HepG2 (cell line): ENCODE results near the gene ADSS1. TPM values are rescaled to one million over a fixed set of nuclear protein-coding genes. Genes with fewer than 3 reads are reported as not detected.
A peak's percentile ranks its signal among the peaks of the same experiment; 100 is the strongest.

Experiments
- BHLHE40 ChIP-seq: IDR thresholded peaks from 2 replicates; pipeline ENCODE4 v1.6.1; 2011; ENCODE audit warnings: low read length, improper control_type of control experiment
- CHCHD3 ChIP-seq: sonication (generic); formaldehyde crosslinking; IDR thresholded peaks from 2 replicates; pipeline ENCODE4 v1.8.0; 2022; ENCODE audit warnings: mild to moderate bottlenecking, missing genetic modification reagents, moderate library complexity
- CREB1 ChIP-seq, 2 experiments: fragments of 450-650 bp in 1 of 2; IDR thresholded peaks; 2 replicates each; pipeline ENCODE4 v1.6.1; 2016 to 2017; ENCODE audit warnings: control low read depth in 1 of 2, mild to moderate bottlenecking in 1 of 2, missing compliant biosample characterization in 1 of 2, missing genetic modification characterization in 1 of 2
- CREBL2 ChIP-seq: sonication (generic); formaldehyde crosslinking; IDR thresholded peaks from 2 replicates; pipeline ENCODE4 v1.8.1; 2023; ENCODE audit warnings: missing genetic modification reagents, mild to moderate bottlenecking, borderline replicate concordance
- DDIT3 ChIP-seq: sonication (generic); formaldehyde crosslinking; IDR thresholded peaks from 2 replicates; pipeline ENCODE4 v1.4.0; 2020; ENCODE audit warnings: mild to moderate bottlenecking, missing genetic modification reagents
- ELF4 ChIP-seq: sonication (generic); formaldehyde crosslinking; IDR thresholded peaks from 2 replicates; pipeline ENCODE4 v1.5.0; 2020; ENCODE audit warnings: missing genetic modification reagents, mild to moderate bottlenecking, moderate library complexity, borderline replicate concordance
- ERF ChIP-seq: IDR thresholded peaks from 2 replicates; pipeline ENCODE4 v1.6.1; 2018; ENCODE audit warnings: missing biosample characterization, missing genetic modification reagents
- GMEB1 ChIP-seq: sonication (generic); formaldehyde crosslinking; IDR thresholded peaks from 2 replicates; pipeline ENCODE4 v1.5.1; 2020; ENCODE audit warnings: missing genetic modification reagents, mild to moderate bottlenecking, borderline replicate concordance
- PRDM10 ChIP-seq: sonication (generic); formaldehyde crosslinking; IDR thresholded peaks from 2 replicates; pipeline ENCODE4 v1.4.0; 2020; ENCODE audit warnings: low read depth, missing genetic modification reagents
- ZFP41 ChIP-seq: sonication (generic); formaldehyde crosslinking; IDR thresholded peaks from 2 replicates; pipeline ENCODE4 v1.4.0; 2020; ENCODE audit warnings: mild to moderate bottlenecking, missing genetic modification reagents, borderline replicate concordance
- ZNF280D ChIP-seq: sonication (generic); formaldehyde crosslinking; IDR thresholded peaks from 2 replicates; pipeline ENCODE4 v1.5.1; 2020; ENCODE audit warnings: mild to moderate bottlenecking, missing genetic modification reagents
- ZNF367 ChIP-seq: sonication (generic); formaldehyde crosslinking; IDR thresholded peaks from 2 replicates; pipeline ENCODE4 v1.4.0; 2020; ENCODE audit warnings: missing genetic modification reagents, borderline replicate concordance
- ZNF382 ChIP-seq: sonication (generic); formaldehyde crosslinking; IDR thresholded peaks from 2 replicates; pipeline ENCODE4 v1.5.0; 2020; ENCODE audit warnings: missing genetic modification reagents, mild to moderate bottlenecking, borderline replicate concordance
- ZNF709 ChIP-seq: sonication (generic); formaldehyde crosslinking; IDR thresholded peaks from 2 replicates; pipeline ENCODE4 v1.5.0; 2020; ENCODE audit warnings: mild to moderate bottlenecking, missing genetic modification reagents
- ZNF891 ChIP-seq: sonication (generic); formaldehyde crosslinking; IDR thresholded peaks from 2 replicates; pipeline ENCODE4 v1.5.0; 2020; ENCODE audit warnings: mild to moderate bottlenecking, missing genetic modification reagents
- polyA plus RNA-seq, 8 experiments: library from polyadenylated mRNA; depleted of rRNA in 3 of 8; stranded (reverse) in 7 of 8; unstranded in 1 of 8; fragments of >200 nt; fragmentation: Illumina TruSeq in 4 of 8; extraction: Trizol in 4 of 8; gene quantifications; 2 replicates each; pipeline versions ENCODE4 v1.2.1 to v1.2.3, GENCODE V29; 2011 to 2016; ENCODE audit warnings: low read depth in 4 of 8, missing spikeins in 1 of 8, mixed read lengths in 1 of 8; ENCODE audit not compliant: insufficient read depth in 1 of 8
- total RNA-seq, 5 experiments: library from RNA; depleted of rRNA; stranded (reverse); fragments of >200 nt; fragmentation: Illumina TruSeq; extraction: Trizol; gene quantifications; 2 replicates each; pipeline ENCODE4 v1.2.3, GENCODE V29; 2016; ENCODE audit warnings: low read depth in 1 of 5

ADSS1 gene
- total and polyA plus RNA-seq, 2 of the 13 experiments (the other 11 are each of a cell fraction or from before 2014, with no cell fraction given): 1.0 to 36.7 TPM

- 0 out of 2 replicates have a peak, but pooled peaks have one; percentile 65 for TF ChIP-seq ZNF280D (CRISPR knock-in tag)
- TF ChIP-seq CHCHD3 (CRISPR knock-in tag): no peak
- TF ChIP-seq ZNF891 (CRISPR knock-in tag): no peak
- no peak for TF ChIP-seq CREBL2
- no peak for TF ChIP-seq ZNF709 (CRISPR knock-in tag)
- TF ChIP-seq ZFP41 (CRISPR knock-in tag): peak; percentile 71
- no peak for TF ChIP-seq ZNF382 (CRISPR knock-in tag)
- peak; percentile 98 for TF ChIP-seq GMEB1 (CRISPR knock-in tag)
- peak; percentile 75 for TF ChIP-seq ERF (CRISPR knock-in tag)
- no peak for TF ChIP-seq DDIT3 (CRISPR knock-in tag)
- TF ChIP-seq ZNF367 (CRISPR knock-in tag): no peak; the same call in 1 of the 2 replicates
- TF ChIP-seq BHLHE40: 0 out of 2 replicates have a peak, but pooled peaks have one; percentile 5
- TF ChIP-seq ELF4 (CRISPR knock-in tag): no peak; the same call in 1 of the 2 replicates
- TF ChIP-seq PRDM10 (CRISPR knock-in tag): no peak
- TF ChIP-seq CREB1 (IDR thresholded peaks at IDR 0.05): peak; percentile 100
- peak; percentile 97 for TF ChIP-seq CREB1 (CRISPR knock-in tag; IDR thresholded peaks at IDR 0.05)
These were observed 28.9 kb downstream of the ADSS1 start, which contains the start of gene SIVA1 (continued) for GRCh38 chr14:104752735-104753527.
